HepG2 (cell line): ENCODE data around the gene ARL11. TPM values are rescaled to one million over a fixed set of nuclear protein-coding genes. Genes with fewer than 3 reads are reported as not detected.
A peak's percentile ranks its signal among the peaks of the same experiment; 100 is the strongest.

Source experiments
- MIER2 ChIP-seq: IDR thresholded peaks from 2 replicates; pipeline ENCODE4 v1.6.1; 2016; ENCODE audit warnings: missing biosample characterization, missing genetic modification reagents
- SALL2 ChIP-seq: sonication (generic); formaldehyde crosslinking; IDR thresholded peaks from 2 replicates; pipeline ENCODE4 v1.8.1; 2023; ENCODE audit warnings: mild to moderate bottlenecking, missing genetic modification reagents, inconsistent platforms
- SRSF4 ChIP-seq: fragments of 200-400 bp; formaldehyde crosslinking; IDR thresholded peaks from one replicate; pipeline ENCODE4 v1.6.1; 2018; ENCODE audit warnings: mild to moderate bottlenecking, low read depth, low read length, moderate library complexity; ENCODE audit not compliant: poor library complexity, severe bottlenecking
- TBP ChIP-seq: sonication (generic); formaldehyde crosslinking; IDR thresholded peaks from 2 replicates; pipeline ENCODE4 v1.5.0; 2020; ENCODE audit warnings: missing genetic modification reagents
- ZKSCAN1 ChIP-seq: fragments of 150-350 bp; IDR thresholded peaks from 2 replicates; pipeline ENCODE4 v1.6.1; 2014; ENCODE audit warnings: low read length
- ZNF253 ChIP-seq: sonication (generic); formaldehyde crosslinking; IDR thresholded peaks from 2 replicates; pipeline ENCODE4 v1.8.0; 2022; ENCODE audit warnings: mild to moderate bottlenecking, missing genetic modification reagents, borderline replicate concordance
- ZNF282 ChIP-seq: fragments of 450-650 bp; IDR thresholded peaks from 2 replicates; pipeline ENCODE4 v1.6.1; 2018; ENCODE audit not compliant: partially characterized antibody
- ZNF451 ChIP-seq: sonication (generic); formaldehyde crosslinking; IDR thresholded peaks from 2 replicates; pipeline ENCODE4 v1.5.0; 2020; ENCODE audit warnings: mild to moderate bottlenecking, missing genetic modification reagents
- ZNF788 ChIP-seq: sonication (generic); formaldehyde crosslinking; IDR thresholded peaks from 2 replicates; pipeline ENCODE4 v1.5.0; 2020; ENCODE audit warnings: mild to moderate bottlenecking, missing genetic modification reagents, borderline replicate concordance
- ZSCAN31 ChIP-seq: sonication (generic); formaldehyde crosslinking; IDR thresholded peaks from 2 replicates; pipeline ENCODE4 v1.5.0; 2020; ENCODE audit warnings: low read depth, mild to moderate bottlenecking, missing genetic modification reagents
- polyA plus RNA-seq, 8 experiments: library from polyadenylated mRNA; depleted of rRNA in 3 of 8; stranded (reverse) in 7 of 8; unstranded in 1 of 8; fragments of >200 nt; fragmentation: Illumina TruSeq in 4 of 8; extraction: Trizol in 4 of 8; gene quantifications; 2 replicates each; pipeline versions ENCODE4 v1.2.1 to v1.2.3, GENCODE V29; 2011 to 2016; ENCODE audit warnings: low read depth in 4 of 8, missing spikeins in 1 of 8, mixed read lengths in 1 of 8; ENCODE audit not compliant: insufficient read depth in 1 of 8
- total RNA-seq, 5 experiments: library from RNA; depleted of rRNA; stranded (reverse); fragments of >200 nt; fragmentation: Illumina TruSeq; extraction: Trizol; gene quantifications; 2 replicates each; pipeline ENCODE4 v1.2.3, GENCODE V29; 2016; ENCODE audit warnings: low read depth in 1 of 5
- TF ChIP-seq, protein P1 (sequence below): sonication (generic); formaldehyde crosslinking; IDR thresholded peaks from 2 replicates; pipeline ENCODE4 v1.5.1; 2020; ENCODE audit warnings: mild to moderate bottlenecking, missing genetic modification reagents
- TF ChIP-seq, protein P2 (sequence below): sonication (generic); formaldehyde crosslinking; IDR thresholded peaks from 2 replicates; pipeline ENCODE4 v1.4.0; 2020; ENCODE audit warnings: missing genetic modification reagents
- TF ChIP-seq, protein P3 (sequence below): sonication (generic); formaldehyde crosslinking; IDR thresholded peaks from 2 replicates; pipeline ENCODE4 v1.4.0; 2020; ENCODE audit warnings: mild to moderate bottlenecking, missing genetic modification reagents
- TF ChIP-seq, protein P4 (sequence below): IDR thresholded peaks from 2 replicates; pipeline ENCODE4 v1.6.1; 2016; ENCODE audit warnings: low read depth, missing genetic modification reagents, missing compliant biosample characterization
- TF ChIP-seq, protein P5 (sequence below): sonication (generic); formaldehyde crosslinking; conservative IDR thresholded peaks from 2 replicates; pipeline ENCODE4 v1.8.1; 2023; ENCODE audit warnings: missing genetic modification reagents

Gene ARL11
- total and polyA plus RNA-seq, 2 of the 13 experiments (the other 11 are each of a cell fraction or from before 2014, with no cell fraction given), result 0.04 to 0.22 TPM

DNA sequence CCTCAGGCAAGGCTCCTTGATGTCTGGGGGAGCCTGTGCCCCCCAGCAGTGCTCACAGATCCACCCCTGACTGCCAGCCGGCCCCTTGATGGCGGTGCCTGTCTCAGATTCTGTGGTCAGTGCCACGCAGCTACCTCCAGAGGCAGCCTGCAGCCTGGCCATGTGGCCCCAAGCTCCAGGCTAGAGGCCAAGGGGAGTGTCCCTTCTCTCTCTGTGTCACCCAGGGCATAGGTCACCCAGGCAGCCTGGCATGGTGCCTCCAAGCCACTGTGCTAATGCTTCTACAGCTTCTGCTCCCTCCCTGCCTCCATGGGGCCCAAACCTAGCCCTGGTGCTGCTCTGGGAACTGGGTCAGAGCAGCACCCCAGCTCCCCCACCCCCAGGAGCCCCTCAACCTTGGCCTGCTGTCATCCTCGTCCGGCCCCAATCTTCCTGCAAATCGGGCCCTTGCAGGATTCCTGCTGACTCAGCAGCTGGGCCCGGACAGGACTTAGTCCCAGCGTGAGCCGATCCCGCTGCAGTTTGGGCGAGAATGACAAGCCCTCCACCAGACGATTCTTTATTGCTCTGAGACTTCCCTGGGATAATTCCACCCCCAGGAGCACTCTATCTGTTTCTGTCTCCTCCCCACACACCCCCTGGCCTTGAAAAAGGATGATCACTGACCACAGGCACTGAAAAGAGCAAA is 2.8 kb upstream of the ARL11 start (continued):
- TF ChIP-seq, protein P1, sequence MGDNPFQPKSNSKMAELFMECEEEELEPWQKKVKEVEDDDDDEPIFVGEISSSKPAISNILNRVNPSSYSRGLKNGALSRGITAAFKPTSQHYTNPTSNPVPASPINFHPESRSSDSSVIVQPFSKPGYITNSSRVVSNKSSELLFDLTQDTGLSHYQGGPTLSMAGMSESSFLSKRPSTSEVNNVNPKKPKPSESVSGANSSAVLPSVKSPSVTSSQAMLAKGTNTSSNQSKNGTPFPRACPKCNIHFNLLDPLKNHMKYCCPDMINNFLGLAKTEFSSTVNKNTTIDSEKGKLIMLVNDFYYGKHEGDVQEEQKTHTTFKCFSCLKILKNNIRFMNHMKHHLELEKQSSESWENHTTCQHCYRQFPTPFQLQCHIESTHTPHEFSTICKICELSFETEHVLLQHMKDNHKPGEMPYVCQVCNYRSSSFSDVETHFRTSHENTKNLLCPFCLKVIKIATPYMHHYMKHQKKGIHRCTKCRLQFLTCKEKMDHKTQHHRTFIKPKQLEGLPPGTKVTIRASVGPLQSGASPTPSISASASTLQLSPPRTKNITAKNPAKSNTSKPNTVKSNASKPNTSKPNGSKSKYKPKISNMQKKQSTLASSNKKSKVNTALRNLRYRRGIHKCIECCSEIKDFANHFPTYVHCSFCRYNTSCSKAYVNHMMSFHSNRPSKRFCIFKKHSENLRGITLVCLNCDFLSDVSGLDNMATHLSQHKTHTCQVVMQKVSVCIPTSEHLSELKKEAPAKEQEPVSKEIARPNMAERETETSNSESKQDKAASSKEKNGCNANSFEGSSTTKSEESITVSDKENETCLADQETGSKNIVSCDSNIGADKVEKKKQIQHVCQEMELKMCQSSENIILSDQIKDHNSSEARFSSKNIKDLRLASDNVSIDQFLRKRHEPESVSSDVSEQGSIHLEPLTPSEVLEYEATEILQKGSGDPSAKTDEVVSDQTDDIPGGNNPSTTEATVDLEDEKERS (CRISPR knock-in tag), result no peak
- TF ChIP-seq, protein P2, sequence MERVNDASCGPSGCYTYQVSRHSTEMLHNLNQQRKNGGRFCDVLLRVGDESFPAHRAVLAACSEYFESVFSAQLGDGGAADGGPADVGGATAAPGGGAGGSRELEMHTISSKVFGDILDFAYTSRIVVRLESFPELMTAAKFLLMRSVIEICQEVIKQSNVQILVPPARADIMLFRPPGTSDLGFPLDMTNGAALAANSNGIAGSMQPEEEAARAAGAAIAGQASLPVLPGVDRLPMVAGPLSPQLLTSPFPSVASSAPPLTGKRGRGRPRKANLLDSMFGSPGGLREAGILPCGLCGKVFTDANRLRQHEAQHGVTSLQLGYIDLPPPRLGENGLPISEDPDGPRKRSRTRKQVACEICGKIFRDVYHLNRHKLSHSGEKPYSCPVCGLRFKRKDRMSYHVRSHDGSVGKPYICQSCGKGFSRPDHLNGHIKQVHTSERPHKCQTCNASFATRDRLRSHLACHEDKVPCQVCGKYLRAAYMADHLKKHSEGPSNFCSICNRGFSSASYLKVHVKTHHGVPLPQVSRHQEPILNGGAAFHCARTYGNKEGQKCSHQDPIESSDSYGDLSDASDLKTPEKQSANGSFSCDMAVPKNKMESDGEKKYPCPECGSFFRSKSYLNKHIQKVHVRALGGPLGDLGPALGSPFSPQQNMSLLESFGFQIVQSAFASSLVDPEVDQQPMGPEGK, result peak; percentile 31; the same call in 1 of the 2 replicates
- TF ChIP-seq SALL2 (CRISPR knock-in tag) (no peak), ZNF282 (no peak), ZKSCAN1 (no peak), ZNF451 (CRISPR knock-in tag) (no peak), MIER2 (CRISPR knock-in tag) (no peak), ZNF788 (0 out of 2 replicates have a peak, but pooled peaks have one; percentile 60), SRSF4 (no peak), ZSCAN31 (CRISPR knock-in tag) (no peak), TBP (CRISPR knock-in tag) (no peak), ZNF253 (CRISPR knock-in tag) (no peak)
- TF ChIP-seq, protein P3, sequence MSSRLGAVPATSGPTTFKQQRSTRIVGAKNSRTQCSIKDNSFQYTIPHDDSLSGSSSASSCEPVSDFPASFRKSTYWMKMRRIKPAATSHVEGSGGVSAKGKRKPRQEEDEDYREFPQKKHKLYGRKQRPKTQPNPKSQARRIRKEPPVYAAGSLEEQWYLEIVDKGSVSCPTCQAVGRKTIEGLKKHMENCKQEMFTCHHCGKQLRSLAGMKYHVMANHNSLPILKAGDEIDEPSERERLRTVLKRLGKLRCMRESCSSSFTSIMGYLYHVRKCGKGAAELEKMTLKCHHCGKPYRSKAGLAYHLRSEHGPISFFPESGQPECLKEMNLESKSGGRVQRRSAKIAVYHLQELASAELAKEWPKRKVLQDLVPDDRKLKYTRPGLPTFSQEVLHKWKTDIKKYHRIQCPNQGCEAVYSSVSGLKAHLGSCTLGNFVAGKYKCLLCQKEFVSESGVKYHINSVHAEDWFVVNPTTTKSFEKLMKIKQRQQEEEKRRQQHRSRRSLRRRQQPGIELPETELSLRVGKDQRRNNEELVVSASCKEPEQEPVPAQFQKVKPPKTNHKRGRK (CRISPR knock-in tag), result no peak
- TF ChIP-seq, protein P4, sequence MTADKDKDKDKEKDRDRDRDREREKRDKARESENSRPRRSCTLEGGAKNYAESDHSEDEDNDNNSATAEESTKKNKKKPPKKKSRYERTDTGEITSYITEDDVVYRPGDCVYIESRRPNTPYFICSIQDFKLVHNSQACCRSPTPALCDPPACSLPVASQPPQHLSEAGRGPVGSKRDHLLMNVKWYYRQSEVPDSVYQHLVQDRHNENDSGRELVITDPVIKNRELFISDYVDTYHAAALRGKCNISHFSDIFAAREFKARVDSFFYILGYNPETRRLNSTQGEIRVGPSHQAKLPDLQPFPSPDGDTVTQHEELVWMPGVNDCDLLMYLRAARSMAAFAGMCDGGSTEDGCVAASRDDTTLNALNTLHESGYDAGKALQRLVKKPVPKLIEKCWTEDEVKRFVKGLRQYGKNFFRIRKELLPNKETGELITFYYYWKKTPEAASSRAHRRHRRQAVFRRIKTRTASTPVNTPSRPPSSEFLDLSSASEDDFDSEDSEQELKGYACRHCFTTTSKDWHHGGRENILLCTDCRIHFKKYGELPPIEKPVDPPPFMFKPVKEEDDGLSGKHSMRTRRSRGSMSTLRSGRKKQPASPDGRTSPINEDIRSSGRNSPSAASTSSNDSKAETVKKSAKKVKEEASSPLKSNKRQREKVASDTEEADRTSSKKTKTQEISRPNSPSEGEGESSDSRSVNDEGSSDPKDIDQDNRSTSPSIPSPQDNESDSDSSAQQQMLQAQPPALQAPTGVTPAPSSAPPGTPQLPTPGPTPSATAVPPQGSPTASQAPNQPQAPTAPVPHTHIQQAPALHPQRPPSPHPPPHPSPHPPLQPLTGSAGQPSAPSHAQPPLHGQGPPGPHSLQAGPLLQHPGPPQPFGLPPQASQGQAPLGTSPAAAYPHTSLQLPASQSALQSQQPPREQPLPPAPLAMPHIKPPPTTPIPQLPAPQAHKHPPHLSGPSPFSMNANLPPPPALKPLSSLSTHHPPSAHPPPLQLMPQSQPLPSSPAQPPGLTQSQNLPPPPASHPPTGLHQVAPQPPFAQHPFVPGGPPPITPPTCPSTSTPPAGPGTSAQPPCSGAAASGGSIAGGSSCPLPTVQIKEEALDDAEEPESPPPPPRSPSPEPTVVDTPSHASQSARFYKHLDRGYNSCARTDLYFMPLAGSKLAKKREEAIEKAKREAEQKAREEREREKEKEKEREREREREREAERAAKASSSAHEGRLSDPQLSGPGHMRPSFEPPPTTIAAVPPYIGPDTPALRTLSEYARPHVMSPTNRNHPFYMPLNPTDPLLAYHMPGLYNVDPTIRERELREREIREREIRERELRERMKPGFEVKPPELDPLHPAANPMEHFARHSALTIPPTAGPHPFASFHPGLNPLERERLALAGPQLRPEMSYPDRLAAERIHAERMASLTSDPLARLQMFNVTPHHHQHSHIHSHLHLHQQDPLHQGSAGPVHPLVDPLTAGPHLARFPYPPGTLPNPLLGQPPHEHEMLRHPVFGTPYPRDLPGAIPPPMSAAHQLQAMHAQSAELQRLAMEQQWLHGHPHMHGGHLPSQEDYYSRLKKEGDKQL (CRISPR knock-in tag), result no peak
- TF ChIP-seq, protein P5, sequence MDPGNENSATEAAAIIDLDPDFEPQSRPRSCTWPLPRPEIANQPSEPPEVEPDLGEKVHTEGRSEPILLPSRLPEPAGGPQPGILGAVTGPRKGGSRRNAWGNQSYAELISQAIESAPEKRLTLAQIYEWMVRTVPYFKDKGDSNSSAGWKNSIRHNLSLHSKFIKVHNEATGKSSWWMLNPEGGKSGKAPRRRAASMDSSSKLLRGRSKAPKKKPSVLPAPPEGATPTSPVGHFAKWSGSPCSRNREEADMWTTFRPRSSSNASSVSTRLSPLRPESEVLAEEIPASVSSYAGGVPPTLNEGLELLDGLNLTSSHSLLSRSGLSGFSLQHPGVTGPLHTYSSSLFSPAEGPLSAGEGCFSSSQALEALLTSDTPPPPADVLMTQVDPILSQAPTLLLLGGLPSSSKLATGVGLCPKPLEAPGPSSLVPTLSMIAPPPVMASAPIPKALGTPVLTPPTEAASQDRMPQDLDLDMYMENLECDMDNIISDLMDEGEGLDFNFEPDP (CRISPR knock-in tag), result no peak
